RWPE2 (cell line): ENCODE data around the gene FKBP15.

ENCODE experiments used
- ATAC-seq: fragments of 200-7000 bp; cut with Tn5 transposase; 3 replicates; pipeline ENCODE4 v1.9.1; 2021; ENCODE audit warnings: low read depth
- DNase-seq: peaks from one replicate; pipeline ENCODE4 v3.0.0-alpha.2; 2020; ENCODE audit warnings: low spot score
- H3K27ac ChIP-seq: fragments of 450-650 bp; 2 replicates; pipeline ENCODE4 v1.5.1; 2017; ENCODE audit warnings: mild to moderate bottlenecking; ENCODE audit not compliant: poor library complexity, severe bottlenecking
- H3K27me3 ChIP-seq: fragments of 250-450 bp; sonication (Bioruptor Pico); 2 replicates; pipeline ENCODE4 v1.5.1; 2021; ENCODE audit warnings: mild to moderate bottlenecking, moderate library complexity; ENCODE audit not compliant: insufficient read depth, poor library complexity, severe bottlenecking
- H3K36me3 ChIP-seq: fragments of 250-450 bp; sonication (Bioruptor Pico); 2 replicates; pipeline ENCODE4 v1.5.1; 2020; ENCODE audit warnings: low read depth, mild to moderate bottlenecking, moderate library complexity
- H3K4me1 ChIP-seq: fragments of 250-450 bp; sonication (Bioruptor Pico); 2 replicates; pipeline ENCODE4 v1.5.1; 2021; ENCODE audit warnings: mild to moderate bottlenecking, moderate library complexity; ENCODE audit not compliant: insufficient read depth, poor library complexity, severe bottlenecking
- H3K4me3 ChIP-seq: fragments of 250-450 bp; sonication (Bioruptor Pico); 2 replicates; pipeline ENCODE4 v1.5.1; 2021; ENCODE audit warnings: mild to moderate bottlenecking, moderate library complexity; ENCODE audit not compliant: severe bottlenecking
- H3K9me3 ChIP-seq: fragments of 250-450 bp; sonication (Bioruptor Pico); 2 replicates; pipeline ENCODE4 v1.5.1; 2021; ENCODE audit warnings: mild to moderate bottlenecking, moderate library complexity; ENCODE audit not compliant: severe bottlenecking
- CTCF ChIP-seq: fragments of 450-650 bp; IDR thresholded peaks from one replicate; pipeline ENCODE4 v1.5.1; 2017; ENCODE audit warnings: mild to moderate bottlenecking, moderate library complexity; ENCODE audit not compliant: poor library complexity, severe bottlenecking

The FKBP15 gene

GRCh38 chr9:113158446-113158845 is 62.6 kb downstream of the FKBP15 start:
- no peak for ATAC-seq
- Histone ChIP-seq H3K36me3 (peaks cover 50% of the 10 kb centered on the region), H3K4me3 (no peak overlapping the region), H3K27me3 (no peaks in the 10 kb centered on the region), H3K9me3 (no peaks in the 10 kb centered on the region), H3K27ac (no peak overlapping the region), H3K4me1 (peaks cover 1% of the 10 kb centered on the region)
- DNase-seq = no peak
- no peak for TF ChIP-seq CTCF

GRCh38 chr9:113156880-113157279 is 64.2 kb downstream of the FKBP15 start:
- Histone ChIP-seq H3K36me3 (peaks cover 36% of the 10 kb centered on the region), H3K4me1 (peaks cover 13% of the 10 kb centered on the region), H3K4me3 (no peak overlapping the region), H3K9me3 (no peaks in the 10 kb centered on the region), H3K27ac (no peak overlapping the region), H3K27me3 (no peaks in the 10 kb centered on the region)
- DNase-seq (no peak), ATAC-seq (no peak)
- no peak for TF ChIP-seq CTCF

- Histone ChIP-seq H3K27ac (no peak overlapping the region), H3K36me3 (peaks cover 29% of the 10 kb centered on the region), H3K9me3 (no peaks in the 10 kb centered on the region), H3K27me3 (no peaks in the 10 kb centered on the region), H3K4me1 (peaks cover 13% of the 10 kb centered on the region), H3K4me3 (no peak overlapping the region)
- no peak for ATAC-seq
- DNase-seq = no peak
- TF ChIP-seq CTCF = no peak
Observed at GRCh38 chr9:113155911-113156588, 65.0 kb downstream of the FKBP15 start.

GRCh38 chr9:113154946-113155345 is 66.1 kb downstream of the FKBP15 start:
- H3K27me3 ChIP-seq = no peaks in the 10 kb centered on the region
- H3K36me3 ChIP-seq = peaks cover 19% of the 10 kb centered on the region
- peaks cover 13% of the 10 kb centered on the region for H3K4me1 ChIP-seq
- no peak for ATAC-seq
- H3K27ac ChIP-seq = no peak overlapping the region
- DNase-seq = no peak
- TF ChIP-seq CTCF = no peak
- H3K4me3 ChIP-seq = no peak overlapping the region
- no peaks in the 10 kb centered on the region for H3K9me3 ChIP-seq

- H3K4me1 ChIP-seq = peaks cover 13% of the 10 kb centered on the region
- no peaks in the 10 kb centered on the region for H3K27me3 ChIP-seq
- no peak for TF ChIP-seq CTCF
- no peak for ATAC-seq
- H3K9me3 ChIP-seq = no peaks in the 10 kb centered on the region
- H3K27ac ChIP-seq = peak overlapping the region; percentile 90
- DNase-seq = no peak
- H3K4me3 ChIP-seq = no peak overlapping the region
- H3K36me3 ChIP-seq = peaks cover 16% of the 10 kb centered on the region
Observed at GRCh38 chr9:113154471-113154870, 66.6 kb downstream of the FKBP15 start.
